ENCODE data around the gene DNAJB4.
"Not testable (repeated sequence)": the region's sequence is repeated elsewhere in the genome, so short reads cannot be mapped to it uniquely, and the experiment has no call there.

The DNAJB4 gene

DNA sequence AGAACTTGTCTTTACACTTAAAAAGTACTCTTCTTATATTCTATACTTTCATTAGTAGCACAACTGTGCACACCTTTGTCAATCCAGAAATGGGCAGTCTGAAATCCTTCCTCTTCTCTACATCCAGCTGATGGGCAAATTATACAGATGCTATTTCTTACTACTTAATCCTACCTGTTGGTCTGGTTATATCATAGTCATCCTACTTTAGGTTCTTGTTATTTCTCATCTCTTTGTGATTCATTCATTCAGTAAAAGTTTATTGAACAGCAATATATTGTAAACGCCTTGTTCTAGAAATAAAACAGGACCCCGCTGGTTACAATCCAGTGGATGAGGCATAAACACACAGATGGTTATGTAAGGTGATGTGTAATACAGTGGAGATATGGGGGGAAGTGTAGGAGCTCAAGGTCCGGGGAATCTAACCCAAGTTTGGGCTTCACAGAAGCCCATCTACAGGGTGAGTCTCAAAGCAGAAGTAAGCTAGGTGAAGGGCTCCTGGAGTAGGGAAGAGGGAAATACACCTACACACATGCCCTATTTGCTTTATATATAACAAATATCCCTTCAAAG, 14.0 kb upstream of the DNAJB4 start:
- DNase-seq (ENCODE audit: low read depth in 2 of 2) = no peak

GRCh38 chr1:77991638-77992037, 13.1 kb upstream of the DNAJB4 start:
- no peak for DNase-seq (ENCODE audit: low read depth in 2 of 2)

DNA sequence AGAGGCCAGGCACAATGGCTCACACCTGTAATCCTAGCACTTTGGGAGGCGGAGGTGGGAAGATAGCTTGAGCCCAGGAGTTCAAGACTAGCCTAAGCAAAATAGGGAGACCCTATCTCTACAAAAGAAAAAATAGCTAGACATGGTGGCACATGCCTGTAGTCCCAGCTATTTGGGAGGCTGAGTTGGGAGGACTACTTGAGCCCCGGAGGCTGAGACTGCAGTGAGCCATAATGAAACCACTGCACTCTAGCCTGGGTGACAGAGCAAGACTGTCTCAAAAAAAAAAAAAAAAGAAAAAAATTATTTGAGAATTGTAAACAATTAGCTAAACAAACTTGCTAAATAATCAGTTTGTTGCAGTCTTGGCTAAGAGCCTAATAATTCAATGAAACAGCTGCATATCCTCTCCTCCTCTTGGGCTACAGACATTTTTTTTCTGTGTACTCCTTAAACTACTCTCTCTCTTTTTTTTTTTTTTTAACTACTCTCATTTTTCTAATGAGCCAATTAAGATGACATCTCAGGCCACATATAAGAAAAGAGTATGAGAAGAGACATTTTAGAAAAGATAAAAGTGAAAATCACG, 10.5 kb upstream of the DNAJB4 start:
- no peak for DNase-seq (ENCODE audit: low read depth in 2 of 2)

- DNase-seq (ENCODE audit: low read depth in 2 of 2) = no peak
Observed at GRCh38 chr1:77996734-77997133, 8.0 kb upstream of the DNAJB4 start.

GRCh38 chr1:78000536-78000935, 4.2 kb upstream of the DNAJB4 start:
- not testable (repeated sequence) for DNase-seq (ENCODE audit: low read depth in 2 of 2)

GRCh38 chr1:78003070-78003746, 1.5 kb upstream of the DNAJB4 start:
- DNase-seq (ENCODE audit: low read depth in 2 of 2) = no peak

GRCh38 chr1:78003882-78004718, 639 bp upstream of the DNAJB4 start:
- peak in 1 of 2 donors; percentile 30 for DNase-seq (ENCODE audit: low read depth in 2 of 2)

GRCh38 chr1:78005448-78005722, 646 bp downstream of the DNAJB4 start:
- no peak for DNase-seq (ENCODE audit: low read depth in 2 of 2)

GRCh38 chr1:78005755-78006154, 1.0 kb downstream of the DNAJB4 start:
- DNase-seq (ENCODE audit: low read depth in 2 of 2) = no peak

DNA sequence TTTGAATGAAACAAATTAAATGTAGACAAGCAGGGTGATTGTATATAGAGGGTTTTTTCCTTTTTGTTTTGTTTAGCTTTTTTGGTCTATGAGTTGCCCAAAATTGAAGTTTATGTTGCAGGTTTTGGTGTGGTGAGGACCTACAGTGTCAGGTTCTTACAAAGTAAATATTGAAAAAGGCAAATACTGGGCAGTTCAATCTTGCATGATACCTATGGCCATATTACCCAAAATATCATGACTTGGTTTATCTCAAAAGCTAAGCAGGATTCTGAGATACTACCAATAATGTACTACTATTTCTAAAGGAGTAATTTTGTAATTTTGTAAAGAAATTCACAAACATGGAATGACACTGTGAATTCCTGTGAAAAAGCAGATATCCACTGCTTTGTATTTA, 1.8 kb downstream of the DNAJB4 start:
- no peak for DNase-seq (ENCODE audit: low read depth in 2 of 2)

DNA sequence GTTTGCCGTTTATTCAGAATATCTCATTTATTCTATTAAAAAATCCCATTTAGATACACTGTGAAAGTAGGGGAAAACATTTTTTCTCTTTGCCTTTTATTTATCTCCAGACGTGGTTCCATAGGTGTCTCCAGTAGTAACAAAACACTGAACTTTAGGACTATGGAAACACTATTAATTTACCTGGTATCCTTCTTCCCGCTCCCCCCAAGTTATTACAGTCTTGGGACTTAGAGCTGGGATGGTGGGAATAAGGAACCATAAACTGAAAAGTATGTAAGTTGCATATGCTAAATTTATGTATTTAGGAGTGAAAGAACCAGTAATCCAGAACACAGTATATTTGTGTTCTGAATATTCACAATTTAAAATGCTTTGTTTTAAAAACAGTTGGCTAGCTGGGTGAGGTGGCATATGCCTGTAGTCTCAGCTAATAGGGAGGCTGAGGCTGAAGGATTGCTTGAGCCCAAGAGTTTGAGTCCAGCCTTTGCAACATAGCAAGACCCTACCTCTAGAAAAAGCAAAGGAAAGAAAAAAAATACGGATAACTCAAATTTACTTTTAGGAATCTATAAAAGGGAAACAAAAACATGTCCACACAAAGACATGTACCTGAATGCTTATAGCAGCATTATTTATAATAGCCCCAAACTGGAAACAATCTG, 3.1 kb downstream of the DNAJB4 start:
- DNase-seq (ENCODE audit: low read depth in 2 of 2) = no peak

- DNase-seq (ENCODE audit: low read depth in 2 of 2) = no peak
Observed at GRCh38 chr1:78009276-78009675, 4.5 kb downstream of the DNAJB4 start.

GRCh38 chr1:78009836-78010235, 5.1 kb downstream of the DNAJB4 start:
- no peak for DNase-seq (ENCODE audit: low read depth in 2 of 2)

DNA sequence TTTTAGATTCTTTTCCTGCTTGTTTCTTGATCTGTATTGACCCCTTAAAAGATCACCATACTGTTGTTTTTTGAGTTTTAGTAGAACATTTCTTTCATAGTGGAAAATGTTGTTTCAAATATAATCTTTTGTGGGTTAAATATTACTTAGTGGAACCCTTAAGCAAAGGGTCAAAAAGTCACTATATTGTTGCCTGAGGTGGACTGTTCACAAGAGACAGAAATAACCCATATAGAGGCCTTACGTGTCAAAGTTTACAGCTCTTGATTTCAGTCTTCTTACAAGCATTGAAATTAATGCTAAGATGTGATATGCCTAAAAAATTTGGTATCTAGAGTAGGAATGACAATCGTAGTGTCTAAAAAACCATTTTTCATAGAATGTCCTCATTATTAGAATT, 6.3 kb downstream of the DNAJB4 start:
- no peak for DNase-seq (ENCODE audit: low read depth in 2 of 2)

- no peak for DNase-seq (ENCODE audit: low read depth in 2 of 2)
Observed at GRCh38 chr1:78015148-78015547, 10.4 kb downstream of the DNAJB4 start.

DNA sequence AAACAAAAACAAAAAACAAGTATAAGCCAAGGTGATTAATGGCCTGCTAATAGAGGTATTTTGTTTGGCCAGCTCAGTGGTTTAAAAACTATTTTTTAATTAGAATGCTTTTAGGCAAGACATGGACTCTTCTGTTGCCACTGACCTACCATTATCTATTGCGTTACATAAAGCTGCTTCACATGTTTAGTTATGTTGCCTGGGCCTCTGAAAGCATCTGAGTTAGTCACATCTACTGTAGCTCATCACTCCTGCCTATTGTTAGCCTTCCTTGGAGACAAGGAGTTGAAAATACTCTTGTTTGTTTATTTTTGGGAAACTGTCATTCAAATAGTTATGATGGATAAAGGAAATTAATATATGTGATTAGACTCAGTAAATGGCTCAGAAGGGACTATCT, 14.3 kb downstream of the DNAJB4 start:
- DNase-seq (ENCODE audit: low read depth in 2 of 2) = no peak

GRCh38 chr1:78021134-78021533, 16.4 kb downstream of the DNAJB4 start:
- not testable (repeated sequence) for DNase-seq (ENCODE audit: low read depth in 2 of 2)

DNA sequence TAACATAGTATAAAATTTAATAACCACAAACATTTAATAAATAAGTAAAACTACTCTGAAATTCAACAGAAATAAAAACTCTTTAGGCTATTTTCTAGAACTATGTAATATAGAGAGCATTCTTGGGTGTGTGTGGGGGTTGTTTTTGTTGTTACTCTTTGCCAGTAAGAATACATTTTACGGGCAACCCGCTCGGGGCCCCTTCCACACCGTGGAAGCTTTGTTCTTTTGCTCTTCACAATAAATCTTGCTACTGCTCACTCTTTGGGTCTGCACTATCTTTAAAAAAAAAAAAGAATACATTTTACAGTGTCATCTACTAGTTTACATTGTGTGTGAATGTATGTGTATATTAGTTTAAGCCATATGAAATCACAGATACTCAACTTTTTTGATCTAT, 25.1 kb downstream of the DNAJB4 start:
- no peak for DNase-seq (ENCODE audit: low read depth in 2 of 2)

- no peak for DNase-seq (ENCODE audit: low read depth in 2 of 2)
Observed at GRCh38 chr1:78032996-78033796, 28.5 kb downstream of the DNAJB4 start.

- DNase-seq (ENCODE audit: low read depth in 2 of 2) = no peak
Observed at GRCh38 chr1:78033797-78034172, 29.0 kb downstream of the DNAJB4 start.

GRCh38 chr1:78035121-78035520, 30.4 kb downstream of the DNAJB4 start:
- DNase-seq (ENCODE audit: low read depth in 2 of 2) = no peak

Data from stimulated activated CD8-positive, alpha-beta memory T cell treated with anti-CD3 and anti-CD28 coated beads, Interleukin-15, amount 100 ng/mL, for 48 hours (primary cell).